ENCODE measurements around the gene ATP10A. TPM values are rescaled to one million over a fixed set of nuclear protein-coding genes. Genes with fewer than 3 reads are reported as not detected.

Gene ATP10A
- total RNA-seq, 1 donor from 2014 or later, result 5.7 TPM

Small RNA genes lying within 50 kb of the gene (microRNA-seq; reads per million reads assigned to microRNA genes)
- not detected for gene MIR4715

Data from sciatic nerve (tissue), 1 donor.